ENCODE data around the gene MYOZ2.

MYOZ2 gene

DNA sequence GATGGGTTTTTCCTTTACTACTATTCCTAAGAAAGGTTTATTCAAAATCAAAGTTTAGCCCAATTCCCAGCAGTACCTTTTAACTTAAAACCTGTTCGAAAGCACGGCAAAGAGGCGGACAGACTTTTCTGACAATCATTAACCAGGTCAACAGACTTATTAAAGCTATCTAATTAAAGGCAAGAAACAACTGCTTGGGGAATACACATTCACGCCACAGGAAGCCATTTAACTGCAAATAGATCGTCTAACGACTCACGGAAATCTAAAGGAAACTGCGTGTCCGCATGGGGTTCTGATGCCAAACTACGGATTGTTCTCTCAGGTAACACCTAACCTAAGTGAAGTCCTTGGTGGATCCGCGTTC is 76.2 kb downstream of the MYOZ2 start:
- H3K27ac ChIP-seq: peak overlapping the region; percentile 38
- peak overlapping the region; percentile 89 for H3K4me3 ChIP-seq (ENCODE audit: low read depth, low read length)
- no peak for TF ChIP-seq CTCF (IDR thresholded peaks at IDR 0.05; ENCODE audit: low read depth, low read length)
- H3K27me3 ChIP-seq (ENCODE audit: insufficient read depth, low read depth, severe bottlenecking): no peaks in the 10 kb centered on the region
- no peaks in the 10 kb centered on the region for H3K36me3 ChIP-seq
- no peak for DNase-seq
- H3K9me3 ChIP-seq (ENCODE audit: severe bottlenecking): peaks cover 3% of the 10 kb centered on the region

- TF ChIP-seq CTCF (IDR thresholded peaks at IDR 0.05; ENCODE audit: low read depth, low read length): 0 out of 2 replicates have a peak, but pooled peaks have one; percentile 1
- peak within 1 kb of the TSS; percentile 83 for H3K27ac ChIP-seq
Observed at GRCh38 chr4:119212234-119212963, 76.8 kb downstream of the MYOZ2 start, which contains the start of gene USP53. Gene USP53 (plus strand): TSS chr4:119212713. CDS start chr4:119239760, 27,047 bp downstream.

GRCh38 chr4:119212964-119213606 is 77.5 kb downstream of the MYOZ2 start:
- TF ChIP-seq CTCF (IDR thresholded peaks at IDR 0.05; ENCODE audit: low read depth, low read length): peak; percentile 70
- Histone ChIP-seq H3K27ac (peak overlapping the region; percentile 83), H3K4me3 (ENCODE audit: low read depth, low read length) (peak overlapping the region; percentile 89), H3K9me3 (ENCODE audit: severe bottlenecking) (peaks cover 3% of the 10 kb centered on the region), H3K27me3 (ENCODE audit: insufficient read depth, low read depth, severe bottlenecking) (no peaks in the 10 kb centered on the region), H3K36me3 (peaks cover 6% of the 10 kb centered on the region)
- DNase-seq: peak; percentile 95

More at GRCh38 chr4:119212234-119212963, 76.8 kb downstream of the MYOZ2 start, which contains the start of gene USP53:
- peaks cover under 1% of the 10 kb centered on the region; the same call in 1 of the 2 replicates for H3K36me3 ChIP-seq
- peaks cover 3% of the 10 kb centered on the region for H3K9me3 ChIP-seq (ENCODE audit: severe bottlenecking)
- peak; percentile 99 for DNase-seq
- H3K27me3 ChIP-seq (ENCODE audit: insufficient read depth, low read depth, severe bottlenecking): no peaks in the 10 kb centered on the region
- H3K4me3 ChIP-seq (ENCODE audit: low read depth, low read length): peak within 1 kb of the TSS; percentile 89

DNA sequence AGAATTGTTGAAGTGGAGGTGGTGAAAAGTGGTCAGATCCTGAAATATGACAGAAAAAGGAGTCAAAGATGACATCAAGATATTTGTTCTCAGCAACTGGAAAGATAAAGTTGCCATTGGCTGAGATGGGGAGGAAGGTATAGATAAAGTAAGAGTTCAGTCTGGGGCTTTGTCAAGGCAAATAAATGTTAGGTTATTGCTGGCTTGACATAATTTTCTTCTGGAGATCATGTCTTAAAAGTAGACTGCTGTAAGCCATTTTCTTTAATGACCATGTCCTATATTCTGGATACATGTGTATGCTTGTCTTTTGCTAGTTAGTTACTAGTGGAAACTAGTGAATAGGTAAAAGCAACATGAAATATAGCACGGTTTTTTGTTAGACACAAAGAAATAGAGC is 82.5 kb downstream of the MYOZ2 start:
- H3K36me3 ChIP-seq: peaks cover 16% of the 10 kb centered on the region
- no peak for DNase-seq
- TF ChIP-seq CTCF (IDR thresholded peaks at IDR 0.05; ENCODE audit: low read depth, low read length): no peak
- no peak overlapping the region for H3K4me3 ChIP-seq (ENCODE audit: low read depth, low read length)
- H3K9me3 ChIP-seq (ENCODE audit: severe bottlenecking): no peaks in the 10 kb centered on the region
- no peaks in the 10 kb centered on the region for H3K27me3 ChIP-seq (ENCODE audit: insufficient read depth, low read depth, severe bottlenecking)
- no peak overlapping the region for H3K27ac ChIP-seq

DNA sequence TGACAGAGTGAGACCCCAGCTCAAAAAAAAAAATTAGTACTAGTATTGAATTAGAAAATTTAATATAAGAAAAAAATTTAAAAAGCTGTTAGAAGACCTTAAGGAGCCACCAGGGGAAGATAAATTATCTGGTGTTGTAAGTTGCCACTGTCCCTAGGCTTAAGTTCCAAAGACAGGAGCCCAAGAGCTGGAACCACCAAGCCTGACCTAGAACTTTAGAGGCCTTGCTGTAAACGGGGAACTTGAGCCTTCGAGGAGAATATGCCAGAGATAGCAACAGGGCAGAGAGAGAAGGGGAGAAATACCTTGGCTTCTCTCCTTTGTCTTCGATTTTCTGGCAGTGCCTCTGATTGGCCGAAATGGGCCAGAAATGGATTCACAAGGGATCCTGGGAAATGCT is 85.8 kb downstream of the MYOZ2 start:
- Histone ChIP-seq H3K4me3 (ENCODE audit: low read depth, low read length) (no peak overlapping the region), H3K9me3 (ENCODE audit: severe bottlenecking) (no peaks in the 10 kb centered on the region), H3K27ac (no peak overlapping the region), H3K27me3 (ENCODE audit: insufficient read depth, low read depth, severe bottlenecking) (no peaks in the 10 kb centered on the region), H3K36me3 (peaks cover 18% of the 10 kb centered on the region)
- no peak for DNase-seq
- TF ChIP-seq CTCF (IDR thresholded peaks at IDR 0.05; ENCODE audit: low read depth, low read length): no peak

All from WERI-Rb-1 (cell line).